AG04450 (cell line): ENCODE measurements around the gene PSMA4. TPM values are rescaled to one million over a fixed set of nuclear protein-coding genes. Genes with fewer than 3 reads are reported as not detected.
"Not testable (repeated sequence)": the region's sequence is repeated elsewhere in the genome, so short reads cannot be mapped to it uniquely, and the experiment has no call there.

ENCODE experiments used
- CTCF ChIA-PET: fragments of 300-600, 350-600 bp; formaldehyde crosslinking; extraction: SDS; loops from one replicate; lab custom pipeline; 2022; ENCODE audit warnings: antibody characterized with exemption, inconsistent platforms; lab: Charles Lee
- POLR2A ChIA-PET: fragments of 350-600 bp; formaldehyde crosslinking; extraction: SDS; loops from one replicate; lab custom pipeline; 2021; ENCODE audit warnings: antibody characterized with exemption, inconsistent platforms; lab: Yijun Ruan, JAX
- DNase-seq: peaks from one replicate; pipeline ENCODE4 v3.0.0-alpha.2; 2011; ENCODE audit warnings: low read depth, low spot score
- H3K27ac ChIP-seq: one replicate; pipeline ENCODE4 v1.5.1; 2012; ENCODE audit warnings: low read depth, low read length, control low read depth
- H3K27me3 ChIP-seq: one replicate; pipeline ENCODE4 v1.6.0; 2012; ENCODE audit warnings: low read length; ENCODE audit not compliant: control insufficient read depth, insufficient read depth
- H3K4me3 ChIP-seq: 2 replicates; pipeline ENCODE4 v1.5.1; 2011; ENCODE audit warnings: mild to moderate bottlenecking, low read depth, low read length, control low read depth
- H3K9me3 ChIP-seq: 2 replicates; pipeline ENCODE4 v1.5.1; 2012; ENCODE audit warnings: low read length; ENCODE audit not compliant: control insufficient read depth, insufficient read depth
- CTCF ChIP-seq: IDR thresholded peaks from 2 replicates; pipeline ENCODE4 v1.5.1; 2011; ENCODE audit warnings: low read depth, low read length, control low read depth, inconsistent platforms
- polyA plus RNA-seq: library from polyadenylated mRNA; depleted of rRNA; stranded (reverse); fragments of >200 nt; gene quantifications from 2 replicates; pipeline ENCODE4 v1.2.3, GENCODE V29; 2011

Gene PSMA4
- polyA plus RNA-seq, 1 experiment, result 395 TPM

GRCh38 chr15:78550194-78550593 is 9.9 kb downstream of the PSMA4 start:
- POLR2A ChIA-PET, result no interaction called here
- CTCF ChIA-PET, result interaction anchor here (1.0 kb wide), 1 partner anchor 10 kb away, joined by 3 read pairs; the partner anchor contains the start of gene PSMA4

GRCh38 chr15:78550815-78551214 is 10.6 kb downstream of the PSMA4 start:
- no peak for TF ChIP-seq CTCF
- ChIA-PET POLR2A (no interaction called here), CTCF (interaction anchor here (1.0 kb wide), 1 partner anchor 10 kb away, joined by 3 read pairs; the partner anchor contains the start of gene PSMA4)
- Histone ChIP-seq H3K9me3 (no peaks in the 10 kb centered on the region), H3K27ac (no peak overlapping the region), H3K27me3 (no peaks in the 10 kb centered on the region), H3K4me3 (no peak overlapping the region)
- no peak for DNase-seq

More at GRCh38 chr15:78550194-78550593, 9.9 kb downstream of the PSMA4 start:
- H3K9me3 ChIP-seq, result no peaks in the 10 kb centered on the region
- no peak for TF ChIP-seq CTCF
- H3K27ac ChIP-seq, result no peak overlapping the region
- DNase-seq, result no peak
- no peak overlapping the region for H3K4me3 ChIP-seq
- no peaks in the 10 kb centered on the region for H3K27me3 ChIP-seq

GRCh38 chr15:78551902-78552301 is 11.7 kb downstream of the PSMA4 start:
- ChIA-PET CTCF (no interaction called here), POLR2A (interaction anchor here (1.0 kb wide), 1 partner anchor 12 kb away, joined by 4 read pairs; the partner anchor contains the start of gene PSMA4)
- Histone ChIP-seq H3K9me3 (no peaks in the 10 kb centered on the region), H3K27ac (no peak overlapping the region), H3K27me3 (no peaks in the 10 kb centered on the region), H3K4me3 (no peak overlapping the region)
- DNase-seq, result no peak
- TF ChIP-seq CTCF, result no peak

GRCh38 chr15:78552597-78552996 is 12.4 kb downstream of the PSMA4 start:
- ChIA-PET POLR2A (no interaction called here), CTCF (interaction anchor here (0.6 kb wide), 1 partner anchor 175 kb away, joined by 3 read pairs; no protein-coding TSS in a partner anchor)
- Histone ChIP-seq H3K27ac (no peak overlapping the region), H3K9me3 (no peaks in the 10 kb centered on the region), H3K27me3 (no peaks in the 10 kb centered on the region), H3K4me3 (no peak overlapping the region)
- DNase-seq, result no peak
- no peak for TF ChIP-seq CTCF

- H3K27me3 ChIP-seq, H3K4me3 ChIP-seq, DNase-seq, H3K9me3 ChIP-seq, H3K27ac ChIP-seq, POLR2A ChIA-PET, CTCF ChIA-PET: not testable (repeated sequence)
These were observed 20.0 kb downstream of the PSMA4 start for GRCh38 chr15:78560201-78560600.
